ENCODE measurements around the gene HMCN1. TPM values are rescaled to one million over a fixed set of nuclear protein-coding genes. Genes with fewer than 3 reads are reported as not detected.

Gene HMCN1
- total and polyA plus RNA-seq, 4 donors = 1.5 to 6.8 (median 3.5) TPM

DNA sequence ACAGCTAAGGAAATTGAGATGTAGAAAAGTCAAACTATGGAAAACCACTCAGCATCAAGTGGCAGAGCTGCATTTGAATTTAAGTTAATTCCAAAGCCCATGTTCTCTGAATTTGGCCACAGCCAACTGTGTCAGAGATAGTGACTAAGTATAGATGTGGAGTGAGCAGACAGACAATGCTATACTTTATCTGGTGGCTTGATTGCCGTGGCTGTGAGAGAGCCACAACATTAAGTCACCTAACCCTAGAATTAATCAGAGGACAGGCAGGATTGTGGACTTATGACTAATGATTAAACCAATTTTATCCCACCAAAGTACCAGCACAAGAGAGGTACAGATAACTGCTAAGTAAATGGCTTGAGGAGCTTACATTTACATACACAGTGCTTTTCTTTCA is 431.1 kb downstream of the HMCN1 start:
- Histone ChIP-seq H3K4me3 (ENCODE audit: low read depth in 1 of 3, low read length in 3 of 3) (no peak overlapping the region), H3K36me3 (ENCODE audit: control insufficient read depth in 4 of 4, insufficient read depth in 3 of 4, low read depth in 1 of 4, low read length in 3 of 4) (peaks cover 0 to 8% (median 3%) of the 10 kb centered on the region in 4 donors), H3K27me3 (ENCODE audit: control insufficient read depth in 4 of 4, insufficient read depth in 4 of 4, low read length in 3 of 4) (no peaks in the 10 kb centered on the region), H3K4me1 (ENCODE audit: control insufficient read depth in 4 of 4, insufficient read depth in 4 of 4, low read length in 3 of 4) (no peaks in the 10 kb centered on the region), H3K9me3 (ENCODE audit: control insufficient read depth in 4 of 4, low read length in 3 of 4) (no peaks in the 10 kb centered on the region), H3K27ac (ENCODE audit: low read depth in 1 of 2, low read length in 2 of 2) (no peak overlapping the region), H3K9ac (ENCODE audit: low read depth in 1 of 2, low read length in 2 of 2) (no peak overlapping the region)
- DNase-seq (ENCODE audit: low spot score) = no peak
- TF ChIP-seq RAD21 (IDR thresholded peaks at IDR 0.05) (no peak), FOXA2 (IDR thresholded peaks at IDR 0.05) (no peak), RXRA (IDR thresholded peaks at IDR 0.05) (no peak), GABPA (IDR thresholded peaks at IDR 0.05 in 1 of 2, conservative IDR thresholded peaks at IDR 0.05 in 1 of 2) (no peak), SP1 (IDR thresholded peaks at IDR 0.05) (no peak), NR2F2 (IDR thresholded peaks at IDR 0.05) (no peak), FOXA1 (IDR thresholded peaks at IDR 0.05) (no peak), EGR1 (IDR thresholded peaks at IDR 0.05; ENCODE audit: low read depth in 2 of 2) (no peak), TAF1 (conservative IDR thresholded peaks at IDR 0.05) (no peak), HNF4G (IDR thresholded peaks at IDR 0.05) (no peak), YY1 (IDR thresholded peaks at IDR 0.05) (no peak), JUND (IDR thresholded peaks at IDR 0.05) (no peak), HNF4A (conservative IDR thresholded peaks at IDR 0.05) (no peak)
- TF ChIP-seq, protein P1, sequence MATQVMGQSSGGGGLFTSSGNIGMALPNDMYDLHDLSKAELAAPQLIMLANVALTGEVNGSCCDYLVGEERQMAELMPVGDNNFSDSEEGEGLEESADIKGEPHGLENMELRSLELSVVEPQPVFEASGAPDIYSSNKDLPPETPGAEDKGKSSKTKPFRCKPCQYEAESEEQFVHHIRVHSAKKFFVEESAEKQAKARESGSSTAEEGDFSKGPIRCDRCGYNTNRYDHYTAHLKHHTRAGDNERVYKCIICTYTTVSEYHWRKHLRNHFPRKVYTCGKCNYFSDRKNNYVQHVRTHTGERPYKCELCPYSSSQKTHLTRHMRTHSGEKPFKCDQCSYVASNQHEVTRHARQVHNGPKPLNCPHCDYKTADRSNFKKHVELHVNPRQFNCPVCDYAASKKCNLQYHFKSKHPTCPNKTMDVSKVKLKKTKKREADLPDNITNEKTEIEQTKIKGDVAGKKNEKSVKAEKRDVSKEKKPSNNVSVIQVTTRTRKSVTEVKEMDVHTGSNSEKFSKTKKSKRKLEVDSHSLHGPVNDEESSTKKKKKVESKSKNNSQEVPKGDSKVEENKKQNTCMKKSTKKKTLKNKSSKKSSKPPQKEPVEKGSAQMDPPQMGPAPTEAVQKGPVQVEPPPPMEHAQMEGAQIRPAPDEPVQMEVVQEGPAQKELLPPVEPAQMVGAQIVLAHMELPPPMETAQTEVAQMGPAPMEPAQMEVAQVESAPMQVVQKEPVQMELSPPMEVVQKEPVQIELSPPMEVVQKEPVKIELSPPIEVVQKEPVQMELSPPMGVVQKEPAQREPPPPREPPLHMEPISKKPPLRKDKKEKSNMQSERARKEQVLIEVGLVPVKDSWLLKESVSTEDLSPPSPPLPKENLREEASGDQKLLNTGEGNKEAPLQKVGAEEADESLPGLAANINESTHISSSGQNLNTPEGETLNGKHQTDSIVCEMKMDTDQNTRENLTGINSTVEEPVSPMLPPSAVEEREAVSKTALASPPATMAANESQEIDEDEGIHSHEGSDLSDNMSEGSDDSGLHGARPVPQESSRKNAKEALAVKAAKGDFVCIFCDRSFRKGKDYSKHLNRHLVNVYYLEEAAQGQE (IDR thresholded peaks at IDR 0.05) = no peak
- TF ChIP-seq, protein P2, sequence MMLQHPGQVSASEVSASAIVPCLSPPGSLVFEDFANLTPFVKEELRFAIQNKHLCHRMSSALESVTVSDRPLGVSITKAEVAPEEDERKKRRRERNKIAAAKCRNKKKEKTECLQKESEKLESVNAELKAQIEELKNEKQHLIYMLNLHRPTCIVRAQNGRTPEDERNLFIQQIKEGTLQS (IDR thresholded peaks at IDR 0.05) = no peak
- TF ChIP-seq, protein P3, sequence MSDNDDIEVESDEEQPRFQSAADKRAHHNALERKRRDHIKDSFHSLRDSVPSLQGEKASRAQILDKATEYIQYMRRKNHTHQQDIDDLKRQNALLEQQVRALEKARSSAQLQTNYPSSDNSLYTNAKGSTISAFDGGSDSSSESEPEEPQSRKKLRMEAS (IDR thresholded peaks at IDR 0.05) = no peak
- TF ChIP-seq, protein P4, sequence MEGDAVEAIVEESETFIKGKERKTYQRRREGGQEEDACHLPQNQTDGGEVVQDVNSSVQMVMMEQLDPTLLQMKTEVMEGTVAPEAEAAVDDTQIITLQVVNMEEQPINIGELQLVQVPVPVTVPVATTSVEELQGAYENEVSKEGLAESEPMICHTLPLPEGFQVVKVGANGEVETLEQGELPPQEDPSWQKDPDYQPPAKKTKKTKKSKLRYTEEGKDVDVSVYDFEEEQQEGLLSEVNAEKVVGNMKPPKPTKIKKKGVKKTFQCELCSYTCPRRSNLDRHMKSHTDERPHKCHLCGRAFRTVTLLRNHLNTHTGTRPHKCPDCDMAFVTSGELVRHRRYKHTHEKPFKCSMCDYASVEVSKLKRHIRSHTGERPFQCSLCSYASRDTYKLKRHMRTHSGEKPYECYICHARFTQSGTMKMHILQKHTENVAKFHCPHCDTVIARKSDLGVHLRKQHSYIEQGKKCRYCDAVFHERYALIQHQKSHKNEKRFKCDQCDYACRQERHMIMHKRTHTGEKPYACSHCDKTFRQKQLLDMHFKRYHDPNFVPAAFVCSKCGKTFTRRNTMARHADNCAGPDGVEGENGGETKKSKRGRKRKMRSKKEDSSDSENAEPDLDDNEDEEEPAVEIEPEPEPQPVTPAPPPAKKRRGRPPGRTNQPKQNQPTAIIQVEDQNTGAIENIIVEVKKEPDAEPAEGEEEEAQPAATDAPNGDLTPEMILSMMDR (IDR thresholded peaks at IDR 0.05; ENCODE audit: low read depth, low read length, missing input control) = no peak
- 54% methylated on average over 1 of the region's 1 CpG for WGBS

DNA sequence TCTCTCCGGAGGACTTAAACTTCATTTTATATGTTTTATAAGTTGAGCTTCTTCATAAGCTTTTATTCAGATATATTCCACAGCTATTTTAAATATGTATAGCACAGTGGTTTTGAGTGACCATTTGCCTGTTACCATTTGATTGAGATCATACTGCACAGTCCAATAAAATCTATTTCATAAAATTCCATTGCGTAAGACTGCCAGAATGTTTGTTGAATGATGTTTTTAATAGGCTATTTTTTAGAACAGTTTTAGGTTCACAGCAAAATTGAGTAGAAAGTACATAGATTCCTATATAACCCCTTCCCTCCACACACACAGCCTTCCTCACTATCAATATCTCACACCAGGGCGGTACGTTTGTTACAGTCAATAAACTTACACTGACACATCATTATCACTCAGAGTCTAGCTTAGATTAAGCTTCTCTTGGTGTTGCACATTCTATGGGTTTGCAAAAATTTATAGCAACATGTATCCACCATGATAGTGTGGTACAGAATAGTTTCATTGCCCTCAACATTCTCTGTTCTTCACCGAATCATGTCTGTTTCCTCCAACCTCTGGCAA is 433.0 kb downstream of the HMCN1 start:
- H3K27me3 ChIP-seq (ENCODE audit: control insufficient read depth in 4 of 4, insufficient read depth in 4 of 4, low read length in 3 of 4) = no peaks in the 10 kb centered on the region
- H3K27ac ChIP-seq (ENCODE audit: low read depth in 1 of 2, low read length in 2 of 2) = no peak overlapping the region
- WGBS = 92% methylated on average over 5 of the region's 5 CpGs
- no peaks in the 10 kb centered on the region for H3K9me3 ChIP-seq (ENCODE audit: control insufficient read depth in 4 of 4, low read length in 3 of 4)
- H3K4me1 ChIP-seq (ENCODE audit: control insufficient read depth in 4 of 4, insufficient read depth in 4 of 4, low read length in 3 of 4) = no peaks in the 10 kb centered on the region
- DNase-seq (ENCODE audit: low spot score) = no peak
- TF ChIP-seq, protein P5, sequence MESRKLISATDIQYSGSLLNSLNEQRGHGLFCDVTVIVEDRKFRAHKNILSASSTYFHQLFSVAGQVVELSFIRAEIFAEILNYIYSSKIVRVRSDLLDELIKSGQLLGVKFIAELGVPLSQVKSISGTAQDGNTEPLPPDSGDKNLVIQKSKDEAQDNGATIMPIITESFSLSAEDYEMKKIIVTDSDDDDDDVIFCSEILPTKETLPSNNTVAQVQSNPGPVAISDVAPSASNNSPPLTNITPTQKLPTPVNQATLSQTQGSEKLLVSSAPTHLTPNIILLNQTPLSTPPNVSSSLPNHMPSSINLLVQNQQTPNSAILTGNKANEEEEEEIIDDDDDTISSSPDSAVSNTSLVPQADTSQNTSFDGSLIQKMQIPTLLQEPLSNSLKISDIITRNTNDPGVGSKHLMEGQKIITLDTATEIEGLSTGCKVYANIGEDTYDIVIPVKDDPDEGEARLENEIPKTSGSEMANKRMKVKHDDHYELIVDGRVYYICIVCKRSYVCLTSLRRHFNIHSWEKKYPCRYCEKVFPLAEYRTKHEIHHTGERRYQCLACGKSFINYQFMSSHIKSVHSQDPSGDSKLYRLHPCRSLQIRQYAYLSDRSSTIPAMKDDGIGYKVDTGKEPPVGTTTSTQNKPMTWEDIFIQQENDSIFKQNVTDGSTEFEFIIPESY (IDR thresholded peaks at IDR 0.05) = no peak
- TF ChIP-seq EGR1 (IDR thresholded peaks at IDR 0.05; ENCODE audit: low read depth in 2 of 2) (no peak), NR2F2 (IDR thresholded peaks at IDR 0.05) (no peak), TAF1 (conservative IDR thresholded peaks at IDR 0.05) (no peak), FOXA1 (IDR thresholded peaks at IDR 0.05) (no peak), RXRA (IDR thresholded peaks at IDR 0.05) (no peak), YY1 (IDR thresholded peaks at IDR 0.05) (no peak), HNF4A (conservative IDR thresholded peaks at IDR 0.05) (no peak), HNF4G (IDR thresholded peaks at IDR 0.05) (no peak), RAD21 (IDR thresholded peaks at IDR 0.05) (no peak), JUND (IDR thresholded peaks at IDR 0.05) (no peak)
- TF ChIP-seq, protein P2 (IDR thresholded peaks at IDR 0.05) = no peak
- TF ChIP-seq, protein P3 (IDR thresholded peaks at IDR 0.05) = no peak
- TF ChIP-seq, protein P4 (IDR thresholded peaks at IDR 0.05; ENCODE audit: low read depth, low read length, missing input control) = no peak
- H3K9ac ChIP-seq (ENCODE audit: low read depth in 1 of 2, low read length in 2 of 2) = no peak overlapping the region
- peaks cover 0 to 8% (median 4%) of the 10 kb centered on the region in 4 donors for H3K36me3 ChIP-seq (ENCODE audit: control insufficient read depth in 4 of 4, insufficient read depth in 3 of 4, low read depth in 1 of 4, low read length in 3 of 4)
- H3K4me3 ChIP-seq (ENCODE audit: low read depth in 1 of 3, low read length in 3 of 3) = no peak overlapping the region

Data from liver (tissue), 9 donors.